Measurements from ENCODE around the gene CCSER1.

CCSER1 gene

DNA sequence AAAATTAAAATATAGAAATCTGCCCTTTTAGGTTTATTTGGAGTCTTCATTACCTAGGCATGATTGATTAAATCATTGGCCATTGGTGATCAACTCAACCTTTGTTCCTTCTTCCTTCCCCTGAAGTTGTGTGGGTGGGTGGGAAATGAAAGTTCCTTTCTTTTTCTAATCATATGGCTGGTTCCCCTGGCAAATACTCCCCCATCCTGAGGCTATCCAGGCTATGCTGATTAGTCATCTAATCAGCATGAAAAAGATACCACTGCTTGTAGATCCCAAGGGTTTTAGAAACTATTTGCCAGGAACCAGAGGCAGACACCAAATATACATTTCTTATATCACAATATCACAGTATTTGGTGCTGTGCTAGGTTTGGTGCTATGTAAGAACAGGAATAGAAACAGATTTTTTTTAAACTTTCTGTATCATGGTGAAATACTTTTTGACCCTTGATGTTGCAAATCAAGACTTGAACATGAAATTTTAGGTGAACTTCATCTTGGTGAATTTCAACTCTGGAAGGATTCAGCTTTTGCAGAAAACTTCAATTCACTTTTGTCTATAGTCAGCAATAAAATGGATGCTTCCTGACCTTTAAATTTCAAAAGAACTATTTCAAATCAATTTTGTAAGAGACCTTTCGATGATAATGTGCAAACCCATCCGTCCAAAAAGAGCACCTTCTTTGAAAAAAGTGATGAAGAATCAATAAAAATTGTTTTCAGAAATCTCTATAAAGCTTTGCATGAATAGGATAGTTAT is 71.1 kb downstream of the CCSER1 start:
- no peak for DNase-seq (ENCODE audit: low read depth)

DNA sequence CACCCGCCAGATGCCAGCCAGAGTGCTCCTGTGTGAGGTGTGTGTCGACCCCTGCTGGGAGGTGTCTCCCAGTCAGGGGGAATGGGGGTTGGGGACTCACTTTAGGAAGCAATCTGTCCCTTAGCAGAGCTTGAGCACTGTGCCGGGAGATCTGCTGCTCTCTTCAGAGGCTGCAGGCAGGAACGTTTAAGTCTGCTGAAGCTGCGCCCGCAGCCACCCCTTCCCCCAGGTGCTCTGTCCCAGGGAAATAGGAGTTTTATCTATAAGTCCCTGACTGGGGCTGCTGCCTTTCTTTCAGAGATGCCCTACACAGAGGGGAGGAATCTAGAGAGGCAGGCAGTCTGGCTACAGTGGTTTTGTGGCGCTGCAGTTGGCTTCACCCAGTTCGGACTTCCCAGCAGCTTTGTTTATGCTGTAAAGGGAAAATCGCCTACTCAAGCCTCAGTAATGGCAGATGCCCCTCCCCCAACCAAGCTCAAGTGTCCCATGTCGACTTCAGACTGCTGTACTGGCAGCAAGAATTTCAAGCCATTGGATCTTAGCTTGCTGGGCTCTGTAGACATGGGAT is 80.8 kb downstream of the CCSER1 start:
- DNase-seq (ENCODE audit: low read depth), result no peak

DNA sequence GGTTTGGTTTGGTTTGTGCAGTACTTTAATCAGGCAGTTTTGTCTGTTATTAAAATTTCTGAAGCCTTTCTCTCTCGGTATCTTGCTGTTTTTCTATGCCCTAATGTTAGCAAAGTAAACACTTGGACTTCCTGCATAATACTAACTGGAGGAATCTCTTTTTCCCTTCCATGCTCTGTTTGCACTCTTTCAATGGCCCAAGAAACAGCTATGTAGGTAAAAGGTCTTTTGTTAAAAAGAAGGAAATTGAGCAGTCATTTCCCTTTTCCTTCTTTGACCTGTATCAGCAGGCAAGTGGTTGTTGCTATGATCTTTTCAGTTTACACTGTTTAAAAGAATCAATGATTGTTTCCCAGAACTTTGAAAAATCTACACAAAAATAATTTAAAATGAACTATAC is 82.7 kb downstream of the CCSER1 start:
- no peak for DNase-seq (ENCODE audit: low read depth)

DNA sequence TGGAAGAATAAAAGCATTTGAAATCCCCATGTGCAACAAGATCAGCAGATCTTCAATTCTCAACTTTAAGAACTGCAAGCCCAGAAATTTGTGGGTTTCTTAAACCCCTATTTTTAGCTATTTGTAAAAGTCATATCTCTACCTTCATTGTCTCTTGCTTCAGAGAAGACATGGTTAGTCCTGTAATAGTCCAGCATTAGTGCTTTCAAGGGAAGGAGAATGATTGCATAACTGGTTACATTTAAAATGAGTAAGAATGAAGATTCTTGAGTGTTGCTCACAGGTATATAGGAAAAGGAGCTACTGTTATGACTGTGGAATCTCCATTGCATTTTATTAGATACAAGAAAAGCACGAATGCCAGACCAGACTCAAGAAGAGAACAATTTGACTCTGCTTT is 84.0 kb downstream of the CCSER1 start:
- DNase-seq (ENCODE audit: low read depth), result no peak

DNA sequence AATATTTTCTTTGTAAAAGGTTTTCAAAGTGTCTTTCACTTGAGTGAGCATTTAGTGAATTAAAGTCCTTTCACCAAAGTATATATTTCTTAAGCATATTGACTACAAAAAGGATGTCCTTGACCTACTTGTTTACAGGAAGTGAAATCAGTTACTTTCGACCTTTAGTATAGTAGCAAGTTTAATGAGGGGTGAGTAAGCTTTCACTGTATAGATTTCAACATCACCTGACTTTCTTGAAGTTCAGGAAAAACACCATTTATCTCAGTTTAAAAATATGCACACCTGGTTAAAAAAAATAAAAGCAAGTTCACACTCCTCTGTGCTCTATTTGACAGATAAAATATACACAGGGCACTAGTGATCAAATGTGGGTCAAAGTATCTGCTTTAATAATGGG is 88.1 kb downstream of the CCSER1 start:
- DNase-seq (ENCODE audit: low read depth), result no peak

DNA sequence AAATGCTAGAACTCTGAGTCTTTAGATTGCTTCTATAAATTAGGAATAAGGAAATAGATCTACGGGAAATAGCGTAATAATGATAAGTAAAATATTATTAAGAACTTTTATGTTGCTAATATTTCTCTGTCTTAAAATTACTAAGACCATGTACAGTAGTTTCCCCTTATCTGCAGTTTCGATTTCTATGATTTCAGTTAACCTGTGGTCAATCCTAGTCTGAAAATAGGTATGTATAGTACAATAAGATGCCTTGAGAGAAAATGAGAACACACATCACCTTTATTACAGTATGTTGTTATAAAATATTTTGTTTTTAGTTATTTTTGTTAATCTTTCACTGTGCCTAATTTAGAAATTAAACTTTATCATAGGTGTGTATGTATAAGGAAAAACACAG is 92.6 kb downstream of the CCSER1 start:
- DNase-seq (ENCODE audit: low read depth), result no peak

DNA sequence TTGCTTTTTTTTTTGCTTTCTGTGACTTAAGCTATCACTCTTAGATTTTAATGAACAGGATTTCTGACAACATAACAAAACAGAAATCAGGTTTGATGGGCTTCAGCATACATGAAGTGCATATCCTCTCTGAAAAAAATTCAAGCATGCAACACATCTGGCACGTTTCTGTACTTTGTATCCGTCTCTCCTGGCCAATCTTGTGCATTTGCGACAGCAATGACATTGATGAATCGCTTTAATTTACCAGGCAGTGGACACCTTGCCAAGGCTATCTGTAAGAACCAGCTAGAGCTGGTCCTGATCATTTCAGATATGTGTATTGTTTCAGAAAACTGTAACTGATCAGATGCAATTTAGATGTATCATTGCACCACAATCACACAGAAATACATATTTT is 93.3 kb downstream of the CCSER1 start:
- DNase-seq (ENCODE audit: low read depth), result no peak

DNA sequence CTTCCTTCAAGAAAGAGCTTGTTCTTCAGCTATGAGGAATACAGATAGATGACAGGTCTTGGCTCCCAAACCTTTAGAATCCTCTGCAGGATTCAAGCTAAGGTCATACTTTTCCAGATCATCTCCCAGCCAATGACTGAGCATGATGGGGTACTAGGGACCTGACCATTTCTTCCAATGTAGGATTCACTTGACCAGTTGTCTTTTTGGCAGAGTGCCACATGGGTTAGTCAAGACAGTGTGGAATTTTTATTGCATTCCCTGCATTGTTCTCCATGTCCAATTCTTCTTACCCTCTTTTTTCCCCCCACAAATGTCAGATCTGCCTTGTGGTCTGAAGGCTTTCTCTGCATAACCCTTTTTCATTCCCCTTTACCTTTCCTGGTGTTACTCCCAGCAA is 99.5 kb downstream of the CCSER1 start:
- no peak for DNase-seq (ENCODE audit: low read depth)

DNA sequence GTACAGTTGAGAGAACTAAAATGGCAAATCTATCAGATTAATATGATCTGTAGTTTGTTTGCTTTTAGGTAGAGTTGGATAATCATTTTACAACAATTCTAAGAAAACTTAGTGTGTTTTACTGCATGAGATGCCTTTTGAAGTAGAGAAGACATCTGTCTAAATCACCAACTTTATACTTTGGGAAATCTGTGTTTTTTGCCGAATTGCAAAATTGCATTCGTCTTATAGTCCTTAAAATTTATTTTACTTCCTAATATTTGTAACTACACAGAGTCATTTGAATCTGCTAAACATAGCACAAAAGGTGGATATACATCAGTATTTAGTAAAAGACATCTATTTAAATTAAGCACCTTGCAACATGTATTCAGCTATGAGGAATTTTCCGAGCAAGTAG is 100.0 kb downstream of the CCSER1 start:
- no peak for DNase-seq (ENCODE audit: low read depth)

DNA sequence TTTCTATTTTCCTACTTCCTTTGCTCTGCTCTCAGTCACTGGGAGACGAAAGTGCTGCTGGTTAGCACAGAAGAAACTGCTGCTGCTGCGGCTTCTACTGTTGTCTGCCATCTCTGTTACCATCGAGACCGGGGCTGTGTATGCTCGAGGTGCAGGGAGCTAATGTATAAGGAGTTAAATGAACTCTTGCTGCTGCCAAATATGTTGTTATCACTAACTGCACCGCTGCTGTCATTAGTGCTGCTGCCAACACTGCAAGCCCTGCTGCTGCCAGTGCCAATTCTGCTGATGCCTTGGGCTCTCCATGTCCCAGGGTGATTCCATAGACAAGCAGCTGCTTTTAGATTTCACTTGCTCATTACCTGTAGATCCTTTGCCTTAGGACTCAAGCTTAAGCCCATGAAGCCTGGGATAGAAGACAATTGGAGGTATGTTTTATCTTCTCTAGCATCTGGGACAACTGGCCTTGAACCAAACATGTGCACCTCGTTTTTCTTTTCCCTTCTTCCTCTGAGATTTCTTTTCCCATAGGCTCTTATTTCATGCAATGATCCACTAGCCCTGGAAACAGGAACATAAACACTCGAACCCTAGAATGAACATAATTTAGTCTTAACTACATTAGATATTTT is 107.8 kb downstream of the CCSER1 start:
- no peak for DNase-seq (ENCODE audit: low read depth)

DNA sequence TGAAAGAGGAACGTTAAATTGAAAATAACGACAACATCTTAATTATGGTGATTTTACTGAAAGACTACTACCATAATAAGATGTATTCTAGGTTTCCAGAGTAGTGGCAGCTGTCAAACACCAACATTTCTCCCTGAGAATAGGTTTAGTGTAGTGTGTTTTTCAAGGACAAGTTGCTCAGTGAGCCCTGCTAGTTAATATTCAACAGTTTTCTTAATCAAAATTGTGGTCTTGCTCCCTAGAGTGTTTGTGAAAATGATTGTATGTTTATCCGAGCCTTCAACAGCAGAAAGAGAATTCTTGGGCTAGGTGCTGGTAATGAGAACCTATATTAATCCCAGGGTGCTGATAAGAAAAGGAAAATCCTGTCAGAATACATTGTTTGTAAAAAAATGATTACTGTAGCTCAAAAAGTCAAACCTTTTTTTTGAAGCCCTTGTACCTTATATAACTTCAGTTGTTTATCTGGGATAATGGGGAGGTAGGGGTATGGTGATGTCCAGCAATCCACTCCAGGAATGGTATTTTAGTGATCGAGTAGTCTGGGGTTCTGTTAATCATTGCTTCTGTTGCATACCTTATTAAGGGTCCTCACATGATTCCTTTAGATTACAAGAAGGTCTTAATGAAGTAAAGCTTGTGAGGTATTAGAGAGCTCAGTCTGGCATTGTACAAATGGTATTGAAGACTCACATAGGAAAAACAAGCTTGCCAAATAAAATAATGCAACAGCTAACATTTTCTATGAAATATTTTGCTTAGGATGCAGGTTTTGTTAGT is 110.7 kb downstream of the CCSER1 start:
- no peak for DNase-seq (ENCODE audit: low read depth)

DNA sequence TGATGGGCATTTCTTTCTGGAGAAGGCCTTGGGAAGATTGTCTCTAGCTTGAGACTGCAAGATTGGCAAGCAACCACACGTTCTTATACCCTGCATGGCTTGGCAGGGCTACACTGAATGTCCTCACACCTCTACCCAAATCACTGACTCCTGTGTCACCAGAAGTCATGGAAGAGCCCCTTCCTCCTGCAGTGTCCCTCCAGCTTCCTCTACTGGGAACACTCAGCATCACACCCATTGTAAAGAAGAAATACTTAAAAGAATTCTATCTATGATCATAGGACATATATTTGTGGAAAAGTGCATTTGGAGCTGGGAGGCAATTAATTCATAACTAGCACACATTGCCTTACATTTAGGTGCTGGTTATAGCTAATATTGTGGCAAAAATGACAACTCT is 113.1 kb downstream of the CCSER1 start:
- DNase-seq (ENCODE audit: low read depth), result no peak

DNA sequence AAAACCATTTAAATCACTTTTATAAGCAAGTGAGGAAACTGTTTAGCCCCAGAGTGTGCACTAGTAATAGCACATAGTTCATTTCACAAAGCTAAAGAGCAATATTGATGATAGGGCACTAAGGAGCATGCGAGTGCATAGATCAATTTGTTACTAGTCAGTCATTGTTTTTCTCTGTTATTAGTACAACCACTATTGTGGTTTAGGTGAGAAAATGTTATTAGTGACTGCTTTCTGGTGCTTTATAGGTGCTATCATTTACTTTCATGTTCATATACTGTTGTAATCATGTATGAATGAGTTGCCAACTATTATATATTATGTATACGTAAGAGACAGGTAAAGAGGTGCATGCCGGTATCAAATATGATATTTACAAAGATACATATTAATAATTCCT is 113.8 kb downstream of the CCSER1 start:
- DNase-seq (ENCODE audit: low read depth), result no peak

DNA sequence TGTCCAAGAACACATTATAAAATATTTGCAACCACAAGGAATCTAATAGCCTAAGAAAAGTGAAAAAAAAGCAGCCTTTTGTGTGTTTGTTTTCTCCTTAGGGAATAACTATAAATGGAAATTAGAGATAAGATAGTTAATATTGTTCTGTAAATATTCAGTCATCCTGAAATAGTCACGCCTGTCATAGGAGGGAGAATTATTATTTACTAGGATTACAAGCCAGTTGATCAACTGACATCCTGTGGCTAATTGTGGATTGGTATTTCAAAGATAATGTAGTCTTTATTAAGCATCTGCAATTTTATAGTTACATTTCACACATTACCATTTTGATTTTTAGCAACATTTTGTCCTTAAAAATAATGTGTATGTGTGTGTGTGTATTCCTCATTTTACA is 118.6 kb downstream of the CCSER1 start:
- DNase-seq (ENCODE audit: low read depth), result no peak

DNA sequence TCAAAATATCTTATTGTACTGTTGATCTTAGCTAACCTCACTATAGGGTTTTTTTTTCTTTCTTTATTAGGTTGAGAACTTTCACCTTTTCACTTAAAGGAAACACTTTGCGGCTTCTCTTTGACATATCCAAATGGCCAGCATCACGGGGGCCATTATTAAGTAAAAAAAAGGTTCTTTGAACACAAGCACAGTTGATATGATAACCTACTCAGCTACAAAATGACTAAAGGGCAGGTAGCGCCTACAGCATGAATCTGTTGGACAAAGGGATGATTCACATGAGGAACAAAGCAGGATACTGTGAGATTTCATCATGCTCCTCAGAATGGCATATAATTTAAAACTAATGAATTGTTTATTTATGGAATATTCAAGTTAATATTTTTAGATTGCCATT is 119.6 kb downstream of the CCSER1 start:
- DNase-seq (ENCODE audit: low read depth), result no peak

DNA sequence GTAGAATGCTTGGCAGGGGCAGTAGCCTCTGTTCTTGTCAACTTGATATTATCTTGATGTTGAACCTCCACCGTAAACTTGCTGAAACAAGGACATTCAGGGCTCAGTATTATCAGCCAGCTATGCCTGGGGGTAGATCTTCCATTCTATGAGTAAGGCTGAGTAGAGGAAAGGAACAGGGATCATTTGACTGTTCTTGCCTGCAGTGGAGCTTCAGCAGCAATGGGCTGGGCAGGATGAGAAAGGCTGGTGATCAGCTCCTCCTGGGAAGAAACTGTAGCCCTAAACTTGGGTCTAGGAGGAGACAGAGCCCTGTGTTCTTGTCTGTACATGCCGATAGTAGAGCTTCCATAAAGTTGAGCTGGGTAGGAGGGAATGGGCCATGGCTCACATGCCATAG is 127.2 kb downstream of the CCSER1 start:
- no peak for DNase-seq (ENCODE audit: low read depth)

DNA sequence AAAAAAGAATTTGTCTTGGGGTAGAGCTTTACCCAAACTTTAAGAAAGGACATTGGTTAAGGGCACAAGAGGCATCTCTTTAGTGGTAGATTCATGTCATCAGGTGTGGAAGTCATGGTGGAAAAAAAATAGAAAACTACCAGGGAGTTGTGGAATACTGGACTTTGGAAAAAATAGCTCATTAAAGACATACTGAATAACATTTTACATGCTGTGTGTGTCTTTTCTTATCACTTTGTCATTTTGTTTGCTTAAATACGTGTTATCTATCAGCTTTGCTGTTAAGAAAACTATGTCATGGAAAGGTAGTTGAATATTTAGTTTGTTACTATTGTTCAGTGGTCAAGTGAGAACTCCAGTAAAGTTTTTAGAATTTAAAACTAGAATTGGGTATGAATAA is 147.0 kb downstream of the CCSER1 start:
- DNase-seq (ENCODE audit: low read depth), result no peak

DNA sequence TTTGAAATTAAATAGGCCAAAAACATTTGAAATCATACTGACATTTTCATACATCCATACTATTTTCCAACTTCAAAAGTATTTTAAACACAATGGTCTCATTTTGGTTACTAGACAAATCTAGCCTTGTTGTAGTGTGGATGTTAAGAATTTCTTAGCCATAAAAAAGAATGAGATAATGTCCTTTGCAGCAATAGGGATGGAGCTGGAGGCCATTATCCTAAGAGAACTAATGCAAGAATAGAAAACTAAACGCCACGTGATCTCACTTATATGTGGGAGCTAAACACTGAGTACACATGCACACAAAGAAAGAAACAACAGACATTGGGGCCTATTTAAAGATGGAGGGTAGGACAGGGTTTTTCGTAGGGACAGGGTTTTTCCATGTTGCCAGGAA is 153.8 kb downstream of the CCSER1 start:
- no peak for DNase-seq (ENCODE audit: low read depth)

DNA sequence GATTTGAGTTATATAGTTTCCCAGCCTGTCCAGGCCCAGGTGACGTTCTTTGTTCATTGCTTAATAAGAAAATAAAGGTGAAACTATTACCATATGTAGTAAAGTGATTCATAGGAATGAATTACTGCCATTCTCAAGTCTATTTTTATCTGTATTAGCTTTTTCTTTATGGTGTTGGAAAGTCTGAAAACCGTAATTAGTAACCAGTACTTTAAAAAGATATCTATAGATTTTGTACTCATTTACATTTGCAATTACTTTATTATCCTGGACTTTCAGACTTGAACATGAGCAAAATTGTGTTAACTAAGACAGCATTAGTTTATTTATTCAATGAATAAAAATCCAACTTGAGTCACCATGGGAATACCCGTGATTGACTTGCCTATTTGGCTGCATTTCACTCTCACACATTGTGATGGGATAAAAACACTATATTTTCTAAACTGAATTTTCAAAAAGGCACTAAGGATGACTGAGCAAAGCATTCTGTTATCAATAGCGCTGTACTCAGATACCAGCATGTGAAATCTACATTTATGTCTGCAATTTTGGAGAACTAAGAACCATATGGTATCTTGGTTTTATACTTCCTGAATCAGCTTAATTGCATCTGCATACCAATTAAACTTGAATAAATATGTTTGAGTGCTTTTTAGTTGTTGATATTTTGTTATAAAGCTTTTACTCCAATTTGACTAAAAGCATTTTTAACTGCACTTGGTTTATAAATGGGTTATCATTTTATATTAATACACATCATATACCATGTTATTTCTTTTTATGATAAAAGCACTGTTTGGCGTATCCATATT is 154.6 kb downstream of the CCSER1 start:
- no peak for DNase-seq (ENCODE audit: low read depth)

DNA sequence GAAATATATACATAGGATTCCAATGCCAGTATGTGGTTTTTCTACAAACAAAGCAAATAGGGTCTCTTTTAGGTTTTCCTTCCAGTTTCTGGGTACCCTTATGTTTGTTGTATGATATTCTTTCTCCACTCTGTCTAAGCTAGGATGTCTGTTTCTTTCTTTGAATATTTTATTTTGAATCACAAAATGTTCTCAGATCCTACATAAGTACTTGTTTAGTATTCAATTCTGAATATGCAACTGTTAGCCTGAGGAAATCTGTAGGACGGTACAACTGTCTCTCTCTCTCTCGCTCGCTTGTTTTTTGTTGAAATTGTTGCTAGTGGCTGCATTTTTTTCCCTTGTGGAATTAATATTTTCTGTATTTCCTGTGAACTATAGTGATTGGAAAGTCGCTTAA is 163.2 kb downstream of the CCSER1 start:
- DNase-seq (ENCODE audit: low read depth), result no peak

DNA sequence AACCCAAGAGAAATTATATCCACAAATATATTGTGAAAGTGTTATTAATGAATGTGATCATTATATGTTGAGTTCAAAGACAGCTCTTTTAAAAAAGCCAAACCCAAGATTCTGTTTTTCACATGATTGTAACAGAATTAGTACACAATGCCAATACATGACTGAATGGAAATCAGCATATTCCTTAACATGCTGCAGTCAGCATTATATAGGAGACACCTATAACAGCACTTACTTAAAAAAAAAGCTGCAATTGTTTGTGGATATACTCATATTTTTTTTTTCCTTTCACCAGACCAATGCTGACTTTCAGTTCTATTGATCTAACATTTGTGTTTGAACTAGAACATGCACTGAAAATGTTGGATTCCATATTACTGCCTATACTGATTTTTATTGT is 165.2 kb downstream of the CCSER1 start:
- no peak for DNase-seq (ENCODE audit: low read depth)

DNA sequence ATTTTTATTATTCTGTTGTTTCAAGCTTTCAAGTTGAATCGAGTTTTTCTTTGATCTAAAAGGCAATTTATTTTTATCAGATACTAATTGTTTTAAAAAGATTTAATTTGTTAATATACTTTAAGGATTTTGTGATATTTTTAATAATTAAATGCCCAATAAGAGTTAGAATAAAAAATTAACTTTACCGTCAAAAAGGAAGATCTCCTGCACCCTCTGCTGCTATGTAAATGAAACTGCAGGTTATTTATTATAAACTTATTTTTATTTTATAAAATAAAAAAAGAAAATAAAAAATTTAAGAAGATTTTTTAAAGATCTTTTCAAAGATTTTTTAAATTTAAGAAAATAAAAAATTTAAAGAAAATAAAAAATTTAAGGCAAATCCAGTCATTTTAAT is 166.1 kb downstream of the CCSER1 start:
- DNase-seq (ENCODE audit: low read depth), result no peak
